G401.6 (cell line): ENCODE data around the gene ASPA.
"Not testable (repeated sequence)": the region's sequence is repeated elsewhere in the genome, so short reads cannot be mapped to it uniquely, and the experiment has no call there.

Experiments used
- FAIRE-seq: peaks from 2 replicates; lab custom pipeline; 2012; peaks lifted over from hg19 to GRCh38; lab: Jason Lieb, UNC

The ASPA gene

GRCh38 chr17:3507869-3508268 is 32.1 kb downstream of the ASPA start:
- FAIRE-seq = no peak

- FAIRE-seq = no peak
Observed at GRCh38 chr17:3510090-3510489, 34.3 kb downstream of the ASPA start.

GRCh38 chr17:3511852-3512504 is 36.2 kb downstream of the ASPA start:
- FAIRE-seq = no peak

GRCh38 chr17:3512505-3513171 is 36.8 kb downstream of the ASPA start:
- no peak for FAIRE-seq

GRCh38 chr17:3513305-3514035 is 37.7 kb downstream of the ASPA start:
- FAIRE-seq = no peak

GRCh38 chr17:3514167-3514566 is 38.4 kb downstream of the ASPA start:
- not testable (repeated sequence) for FAIRE-seq

- no peak for FAIRE-seq
Observed at GRCh38 chr17:3514873-3515272, 39.1 kb downstream of the ASPA start.

- FAIRE-seq = not testable (repeated sequence)
Observed at GRCh38 chr17:3519472-3519871, 43.7 kb downstream of the ASPA start.

GRCh38 chr17:3524024-3524423 is 48.2 kb downstream of the ASPA start:
- FAIRE-seq = no peak

- no peak for FAIRE-seq
Observed at GRCh38 chr17:3526491-3526890, 50.7 kb downstream of the ASPA start.

GRCh38 chr17:3526971-3527370 is 51.2 kb downstream of the ASPA start:
- no peak for FAIRE-seq

GRCh38 chr17:3527468-3527867 is 51.7 kb downstream of the ASPA start:
- FAIRE-seq = no peak

GRCh38 chr17:3527896-3528295 is 52.1 kb downstream of the ASPA start:
- no peak for FAIRE-seq

- no peak for FAIRE-seq
Observed at GRCh38 chr17:3528403-3528851, 52.6 kb downstream of the ASPA start.

- FAIRE-seq = no peak
Observed at GRCh38 chr17:3528880-3529511, 53.2 kb downstream of the ASPA start.

GRCh38 chr17:3529817-3530741 is 54.3 kb downstream of the ASPA start:
- FAIRE-seq = no peak

GRCh38 chr17:3531266-3532101 is 55.7 kb downstream of the ASPA start:
- FAIRE-seq = no peak

- no peak for FAIRE-seq
Observed at GRCh38 chr17:3532106-3532858, 56.5 kb downstream of the ASPA start.

GRCh38 chr17:3532859-3533142 is 57.0 kb downstream of the ASPA start:
- no peak for FAIRE-seq

GRCh38 chr17:3533752-3534151 is 58.0 kb downstream of the ASPA start:
- no peak for FAIRE-seq
